NAMALWA (cell line): ENCODE results near the gene KRTAP12-3.
"Not testable (repeated sequence)": the region's sequence is repeated elsewhere in the genome, so short reads cannot be mapped to it uniquely, and the experiment has no call there.

Experiments
- DNase-seq: peaks from one replicate; pipeline ENCODE4 v3.0.0-alpha.2; 2015; ENCODE audit warnings: low spot score

KRTAP12-3 gene

GRCh38 chr21:44657635-44658540 lies at the start of gene KRTAP12-3:
Gene KRTAP12-3 (plus strand): TSS chr21:44657932. CDS start chr21:44657980, 48 bp downstream.
- DNase-seq: no peak

DNA sequence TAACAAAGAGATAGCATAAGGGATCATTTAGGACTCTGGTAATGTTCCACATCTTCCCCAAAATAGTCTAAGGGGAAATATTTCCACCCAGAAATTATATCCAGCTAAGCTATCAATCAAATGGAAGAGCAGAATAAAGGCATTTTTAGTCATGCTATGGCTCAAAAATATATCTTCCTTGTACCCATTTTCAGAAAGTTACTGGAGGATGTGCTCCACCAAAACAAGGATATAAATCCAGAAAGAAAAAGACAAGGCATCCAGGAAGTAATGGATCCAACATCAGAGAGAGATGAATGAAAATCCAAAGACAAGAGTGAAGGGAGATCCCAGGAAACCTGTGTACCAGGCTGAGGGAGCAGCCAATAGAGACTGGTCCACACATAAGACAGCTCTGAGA lies 48.5 kb upstream of the KRTAP12-3 start:
- DNase-seq: no peak

GRCh38 chr21:44610157-44610843 lies 47.4 kb upstream of the KRTAP12-3 start:
- DNase-seq: not testable (repeated sequence)

DNA sequence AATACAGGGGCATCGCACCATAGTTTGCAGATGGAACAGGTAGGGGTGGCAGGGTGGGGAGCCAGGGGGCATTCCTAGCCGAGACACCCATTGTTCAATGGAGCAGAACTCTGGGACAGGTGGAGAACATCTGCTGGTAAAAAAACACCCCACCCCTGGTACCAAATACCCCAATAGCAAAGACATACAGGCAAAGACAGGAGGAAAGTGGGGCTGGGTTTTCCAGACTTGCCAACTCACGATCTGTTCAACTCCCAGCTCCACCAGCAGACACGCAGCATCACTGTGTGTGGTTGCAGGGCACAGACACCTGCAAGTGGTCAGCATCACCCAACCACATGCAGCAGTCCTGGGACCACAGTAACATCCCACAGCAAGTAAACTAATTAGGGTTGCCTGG lies 46.2 kb upstream of the KRTAP12-3 start:
- no peak for DNase-seq

- no peak for DNase-seq
Observed at GRCh38 chr21:44612029-44612486, 45.7 kb upstream of the KRTAP12-3 start, which contains the start of gene KRTAP10-8. Gene KRTAP10-8 (plus strand): TSS chr21:44612079. CDS start chr21:44612101, 22 bp downstream.

DNA sequence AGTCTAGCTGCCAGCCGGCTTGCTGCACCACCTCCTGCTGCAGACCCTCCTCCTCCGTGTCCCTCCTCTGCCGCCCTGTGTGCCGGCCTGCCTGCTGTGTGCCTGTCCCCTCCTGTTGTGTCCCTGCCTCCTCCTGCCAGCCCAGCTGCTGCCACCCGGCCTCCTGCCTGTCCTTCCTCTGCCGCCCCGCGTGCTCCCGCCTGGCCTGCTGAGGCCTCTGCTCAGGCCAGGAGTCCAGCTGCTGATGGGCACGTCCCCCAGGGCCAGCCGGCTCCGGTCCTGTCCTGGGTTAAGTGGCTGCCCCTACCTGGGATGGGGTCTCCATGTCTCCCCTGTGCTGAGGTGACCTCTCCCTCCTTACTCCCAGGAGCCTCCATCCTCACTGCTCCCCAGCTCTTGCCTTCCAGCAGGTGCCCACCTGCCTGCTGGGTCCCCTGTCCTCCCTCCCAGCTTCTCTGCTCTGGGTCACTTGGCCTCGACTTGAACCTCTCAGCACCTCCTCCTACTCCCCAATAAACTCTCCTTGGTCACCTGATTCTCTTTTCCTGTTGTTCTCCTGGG lies 45.0 kb upstream of the KRTAP12-3 start:
- no peak for DNase-seq

GRCh38 chr21:44613386-44614155 lies 44.2 kb upstream of the KRTAP12-3 start:
- DNase-seq: no peak

DNA sequence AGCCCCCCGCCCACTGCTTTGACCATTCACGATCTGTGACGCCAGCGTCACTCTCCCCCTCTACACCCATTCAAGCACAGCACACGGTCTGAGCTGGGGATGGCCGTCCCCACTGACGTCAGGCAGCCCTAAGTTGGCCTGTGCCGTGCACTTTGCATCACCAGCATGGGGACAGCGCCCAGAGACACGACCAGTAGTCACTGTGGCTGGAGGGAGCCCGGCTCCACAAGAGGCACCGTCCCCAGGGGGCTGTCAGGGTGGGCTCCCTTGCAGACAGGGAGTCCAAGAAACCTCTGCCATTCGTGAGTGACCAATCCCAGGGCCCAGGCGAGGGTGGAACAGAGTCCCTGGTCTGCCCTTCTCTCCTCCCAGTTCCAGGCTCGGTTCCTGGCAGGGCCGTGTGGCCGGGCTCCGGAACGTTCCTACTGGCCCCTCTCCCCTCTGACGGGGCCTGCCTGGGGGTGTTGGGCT lies 43.5 kb upstream of the KRTAP12-3 start:
- no peak for DNase-seq

GRCh38 chr21:44614961-44615391 lies 42.8 kb upstream of the KRTAP12-3 start:
- no peak for DNase-seq

GRCh38 chr21:44615466-44615865 lies 42.3 kb upstream of the KRTAP12-3 start:
- no peak for DNase-seq

DNA sequence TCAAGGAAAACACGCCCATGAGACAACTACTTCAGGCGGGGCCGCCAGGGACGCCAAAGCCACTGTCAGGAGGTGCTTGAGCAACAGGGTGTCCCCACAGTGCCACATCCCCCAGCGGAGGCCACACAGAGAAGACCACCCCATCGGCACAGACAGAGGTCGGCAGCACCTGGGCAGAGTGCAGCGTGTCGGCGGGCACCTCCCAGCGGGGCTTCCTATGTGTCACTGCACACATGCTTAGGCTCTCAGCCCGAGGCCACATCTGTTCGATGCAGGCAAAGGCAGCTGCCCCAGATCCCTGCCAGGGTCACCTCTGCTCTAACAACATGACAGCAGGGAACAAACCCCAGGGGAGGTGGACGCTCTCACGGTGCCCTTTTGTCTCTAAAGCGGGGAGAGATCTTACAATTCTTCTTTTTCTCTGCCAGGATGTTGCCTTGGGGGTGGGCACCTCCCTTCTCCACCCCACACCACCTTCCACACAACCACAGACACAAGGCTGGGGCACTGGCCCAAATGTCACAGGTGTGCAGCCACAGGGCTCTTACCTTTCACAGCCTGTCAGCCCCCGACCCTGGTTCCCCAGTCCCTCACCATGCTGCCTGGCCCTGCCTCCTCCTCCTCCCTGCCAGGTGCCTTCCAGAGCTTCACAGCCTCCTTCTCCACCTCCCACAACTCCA lies 41.7 kb upstream of the KRTAP12-3 start:
- DNase-seq: no peak

- DNase-seq: no peak
Observed at GRCh38 chr21:44616591-44616926, 41.2 kb upstream of the KRTAP12-3 start.

DNA sequence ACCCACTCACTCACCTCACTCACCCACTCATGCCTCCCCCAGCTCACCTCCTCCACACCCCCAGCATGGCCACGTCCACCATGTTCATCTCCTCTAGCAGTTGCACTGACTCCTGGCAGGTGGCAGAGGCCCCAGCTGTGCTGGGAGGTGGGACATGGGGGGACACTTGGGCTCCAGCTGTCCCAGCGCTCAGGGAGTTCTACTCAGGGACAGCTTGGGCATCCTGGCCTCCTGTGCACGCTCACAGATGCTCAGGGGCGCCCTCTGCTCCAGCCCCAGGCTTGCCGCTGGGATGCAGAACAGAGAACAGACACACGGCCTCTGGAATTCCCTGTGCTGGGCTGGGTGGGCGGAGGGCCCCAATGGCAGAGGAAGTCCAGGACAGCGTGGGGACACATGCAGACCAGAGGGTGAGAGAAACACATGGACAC lies 40.6 kb upstream of the KRTAP12-3 start:
- DNase-seq: no peak

DNA sequence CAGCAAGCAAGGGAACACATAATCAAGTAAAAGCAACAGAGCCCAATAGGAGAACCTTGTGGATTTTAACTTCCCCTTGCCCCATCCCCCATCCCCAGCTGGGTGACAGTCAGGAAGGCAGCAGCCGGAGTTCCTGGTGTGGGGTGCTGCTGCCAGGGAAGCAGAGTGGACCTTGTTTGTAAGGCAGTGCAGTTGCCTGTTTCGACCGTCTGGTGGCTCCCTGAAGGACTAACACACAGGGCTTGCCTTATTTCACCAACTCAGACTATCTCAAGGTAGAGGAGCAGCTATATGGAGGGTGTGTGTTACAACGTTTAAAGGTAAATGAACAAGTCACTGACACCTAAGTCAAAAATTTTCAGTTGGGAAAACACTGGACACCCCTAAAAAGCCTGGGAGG lies 39.2 kb upstream of the KRTAP12-3 start:
- no peak for DNase-seq

DNA sequence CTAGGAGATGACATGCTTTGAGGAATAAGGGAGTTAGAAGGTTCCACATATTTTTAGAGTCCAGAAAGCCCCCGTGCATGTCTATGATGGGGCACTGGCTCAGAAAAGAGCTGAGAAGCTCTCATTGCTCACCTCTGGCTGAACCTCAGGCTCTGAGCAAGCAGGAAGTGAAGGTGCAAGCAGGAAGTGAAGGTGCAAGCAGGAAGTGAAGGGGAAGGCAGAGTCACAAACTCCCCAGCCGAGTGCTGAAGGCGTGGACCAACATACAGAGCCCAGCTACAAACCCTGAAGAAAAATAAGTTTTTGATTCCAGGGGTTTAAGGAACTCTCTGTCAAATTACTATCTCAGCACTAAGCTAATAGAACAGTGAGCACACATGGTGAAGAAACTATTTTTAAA lies 38.8 kb upstream of the KRTAP12-3 start:
- no peak for DNase-seq

DNA sequence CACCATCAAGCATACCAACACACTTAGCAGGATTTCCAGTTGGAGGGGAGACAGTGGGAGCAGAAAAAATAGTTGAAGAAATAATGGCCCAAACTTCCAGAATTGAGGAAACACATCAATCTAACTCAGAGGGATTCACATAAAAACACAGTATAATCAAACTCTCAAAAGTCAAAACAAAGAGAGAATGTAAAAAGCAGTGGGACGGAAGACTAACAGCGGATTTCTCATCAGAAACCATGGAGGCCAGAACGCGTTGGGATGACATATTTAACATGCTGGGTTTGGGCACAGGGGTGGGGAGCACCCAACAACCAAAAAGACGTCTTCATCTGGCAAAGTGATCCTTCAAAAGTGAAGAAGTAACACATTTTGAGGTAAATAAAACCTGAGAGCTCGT lies 37.8 kb upstream of the KRTAP12-3 start:
- DNase-seq: no peak

DNA sequence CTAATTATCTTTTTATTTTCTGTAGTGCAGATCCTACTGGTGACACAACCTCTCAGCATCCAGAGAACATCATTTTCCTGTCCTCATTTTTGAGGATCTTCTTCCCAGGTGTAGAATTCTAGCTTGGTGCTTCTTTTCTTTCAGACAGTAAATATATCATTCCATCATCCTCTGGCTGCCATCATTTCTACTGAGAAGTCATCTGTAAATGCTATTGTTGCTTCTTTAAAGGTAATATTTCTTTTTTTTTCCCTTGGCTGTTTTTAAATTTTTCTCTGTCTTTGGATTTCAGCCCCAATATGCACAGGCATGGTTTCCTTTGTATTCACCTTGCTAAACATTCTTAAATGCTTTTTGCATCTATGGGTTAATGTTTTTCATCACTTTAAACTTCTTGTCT lies 34.2 kb upstream of the KRTAP12-3 start:
- DNase-seq: no peak

DNA sequence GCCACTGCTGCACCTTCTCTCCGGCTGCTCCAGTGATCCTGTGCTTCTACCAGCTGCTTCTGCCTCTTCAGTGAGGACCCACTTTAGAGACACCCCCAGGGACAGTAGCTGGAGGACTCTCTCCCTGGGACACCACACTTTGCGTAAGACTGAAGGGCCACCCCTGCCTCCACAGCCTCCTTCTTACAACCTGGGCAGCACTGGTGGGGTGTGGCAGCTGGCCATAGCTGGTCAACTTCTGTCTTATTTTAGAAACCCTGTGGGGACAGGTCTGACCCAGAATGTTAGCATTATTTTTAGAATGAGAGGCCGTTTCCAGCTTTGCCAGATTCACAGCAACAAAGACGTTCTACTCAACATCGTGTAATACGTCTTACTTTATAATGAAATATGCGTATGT lies 32.0 kb upstream of the KRTAP12-3 start:
- DNase-seq: no peak

- no peak for DNase-seq
Observed at GRCh38 chr21:44626262-44626661, 31.5 kb upstream of the KRTAP12-3 start.

DNA sequence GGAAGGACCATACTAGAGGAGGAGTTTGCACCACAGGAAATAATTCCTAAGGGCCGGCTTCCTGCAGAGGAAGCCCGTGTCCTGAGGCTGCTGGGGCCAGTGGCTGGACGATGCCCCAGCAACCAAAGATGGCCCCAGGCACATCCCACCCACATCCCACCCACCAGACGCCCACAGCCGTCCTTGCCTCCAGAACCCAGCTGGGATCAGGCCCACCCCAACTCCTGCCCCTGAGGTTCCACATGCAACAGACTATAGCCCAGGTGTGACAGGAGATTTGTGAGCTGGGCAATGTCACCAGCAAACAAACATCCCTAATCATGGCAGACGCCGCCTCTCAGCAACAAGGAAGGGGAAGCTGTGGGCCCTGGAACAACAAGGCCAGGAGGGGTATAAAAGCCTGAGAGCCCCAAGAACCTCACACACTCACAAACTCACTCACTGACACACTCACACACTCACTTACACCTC lies 31.0 kb upstream of the KRTAP12-3 start, which contains the start of gene KRTAP10-9:
Gene KRTAP10-9, plus strand, starts transcription at position 421 of the 471 bp plus-strand sequence. CDS start 79 bp downstream, outside the sequence.
- no peak for DNase-seq
